GM12878 (cell line): ENCODE results near the gene GPC3.

Experiments used
- BCL11A ChIP-seq: IDR thresholded peaks from 2 replicates; pipeline ENCODE4 v1.6.1; 2011; ENCODE audit warnings: low read depth, low read length
- HDGF ChIP-seq: fragments of 450-650 bp; IDR thresholded peaks from 2 replicates; pipeline ENCODE4 v1.6.1; 2016; ENCODE audit warnings: antibody characterized with exemption
- NR2F1 ChIP-seq: fragments of 450-650 bp; conservative IDR thresholded peaks from 2 replicates; pipeline ENCODE4 v1.6.1; 2017; ENCODE audit warnings: mild to moderate bottlenecking
- POLR2AphosphoS2 ChIP-seq: IDR thresholded peaks from 2 replicates; pipeline ENCODE4 v1.6.1; 2011; ENCODE audit warnings: low read depth, mild to moderate bottlenecking, low read length, improper control_type of control experiment, moderate library complexity
- ZNF217 ChIP-seq: fragments of 450-650 bp; IDR thresholded peaks from 2 replicates; pipeline ENCODE4 v1.6.1; 2017; ENCODE audit warnings: antibody characterized with exemption, mild to moderate bottlenecking

GRCh38 chrX:133892337-133892736 lies 93.1 kb downstream of the GPC3 start:
- no peak for TF ChIP-seq BCL11A
- no peak for TF ChIP-seq HDGF
- TF ChIP-seq POLR2AphosphoS2: no peak
- no peak for TF ChIP-seq ZNF217
- TF ChIP-seq NR2F1: no peak
